NCI-H187 (cell line): ENCODE data around the gene GPER1.
"Not testable (repeated sequence)": the region's sequence is repeated elsewhere in the genome, so short reads cannot be mapped to it uniquely, and the experiment has no call there.

Source experiments
- DNase-seq, 2 experiments: peaks; one replicate each; lab custom pipeline; 2025; lab: John Stamatoyannopoulos, UW

The GPER1 gene

GRCh38 chr7:1070544-1071011 is 17.3 kb upstream of the GPER1 start:
- DNase-seq: no peak

GRCh38 chr7:1071731-1072254 is 16.1 kb upstream of the GPER1 start:
- DNase-seq: no peak

- DNase-seq: no peak
Measured at GRCh38 chr7:1073142-1073977, 14.6 kb upstream of the GPER1 start.

GRCh38 chr7:1074018-1074417 is 13.9 kb upstream of the GPER1 start:
- DNase-seq: not testable (repeated sequence)

GRCh38 chr7:1074593-1075431 is 13.1 kb upstream of the GPER1 start:
- no peak for DNase-seq

GRCh38 chr7:1076184-1077072 is 11.5 kb upstream of the GPER1 start:
- DNase-seq: no peak

GRCh38 chr7:1078519-1078918 is 9.4 kb upstream of the GPER1 start:
- DNase-seq: no peak

- no peak for DNase-seq
Measured at GRCh38 chr7:1078985-1079384, 8.9 kb upstream of the GPER1 start.

GRCh38 chr7:1079546-1079945 is 8.4 kb upstream of the GPER1 start:
- DNase-seq: no peak

- DNase-seq: no peak
Measured at GRCh38 chr7:1080252-1080920, 7.5 kb upstream of the GPER1 start.

- no peak for DNase-seq
Measured at GRCh38 chr7:1080921-1081255, 7.0 kb upstream of the GPER1 start.

- no peak for DNase-seq
Measured at GRCh38 chr7:1081336-1081735, 6.6 kb upstream of the GPER1 start.

- DNase-seq: no peak
Measured at GRCh38 chr7:1081931-1082401, 5.9 kb upstream of the GPER1 start.

GRCh38 chr7:1083729-1084657 is 3.9 kb upstream of the GPER1 start:
- no peak for DNase-seq

- DNase-seq: no peak
Measured at GRCh38 chr7:1085266-1085665, 2.6 kb upstream of the GPER1 start.

GRCh38 chr7:1085910-1086421 is 1.9 kb upstream of the GPER1 start:
- DNase-seq: no peak

- no peak for DNase-seq
Measured at GRCh38 chr7:1086588-1087464, 1.1 kb upstream of the GPER1 start.

GRCh38 chr7:1087465-1087814 is 473 bp upstream of the GPER1 start:
- no peak for DNase-seq

- DNase-seq: no peak
Measured at GRCh38 chr7:1090236-1090635, 2.3 kb downstream of the GPER1 start.
